KOPT-K1 (cell line): ENCODE measurements around the gene SLC41A3.
A peak's percentile ranks its signal among the peaks of the same experiment; 100 is the strongest.
"Not testable (repeated sequence)": the region's sequence is repeated elsewhere in the genome, so short reads cannot be mapped to it uniquely, and the experiment has no call there.

ENCODE experiments used
- H3K27ac ChIP-seq: fragments of 200-600 bp; sonication (generic); 2 replicates; pipeline ENCODE4 v1.5.1; 2016; ENCODE audit warnings: antibody characterized with exemption, mild to moderate bottlenecking, low read depth, low read length; ENCODE audit not compliant: poor library complexity, severe bottlenecking
- H3K36me3 ChIP-seq: fragments of 200-600 bp; sonication (generic); 2 replicates; pipeline ENCODE4 v1.5.1; 2017; ENCODE audit warnings: antibody characterized with exemption, mild to moderate bottlenecking, low read length, moderate library complexity; ENCODE audit not compliant: insufficient read depth
- H3K9me3 ChIP-seq: fragments of 200-600 bp; sonication (generic); 2 replicates; pipeline ENCODE4 v1.5.1; 2017; ENCODE audit warnings: antibody characterized with exemption, low read length, mild to moderate bottlenecking; ENCODE audit not compliant: insufficient read depth, poor library complexity, severe bottlenecking

SLC41A3 gene

DNA sequence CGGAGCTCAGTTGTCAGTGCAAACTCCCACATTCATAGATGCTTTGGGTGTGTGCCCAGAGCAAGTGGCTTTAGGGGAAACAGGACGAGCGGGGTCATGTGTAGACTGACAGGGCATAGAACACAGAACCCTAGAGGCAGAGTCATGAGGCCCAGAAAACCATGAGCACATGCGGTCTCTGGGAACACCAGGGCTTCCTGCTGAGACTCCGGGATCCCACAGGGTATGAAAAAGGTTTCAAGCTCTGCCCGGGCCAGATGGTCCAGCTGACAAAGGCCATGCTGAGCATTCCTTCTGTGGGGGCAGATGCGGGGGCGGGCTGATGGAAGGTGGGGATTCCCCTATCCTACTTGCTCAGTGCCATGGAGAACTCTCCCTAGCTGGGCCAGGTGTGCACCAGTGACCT, 70.2 kb downstream of the SLC41A3 start:
- Histone ChIP-seq H3K27ac (no peak overlapping the region), H3K36me3 (peaks cover 13% of the 10 kb centered on the region), H3K9me3 (no peaks in the 10 kb centered on the region)

- H3K36me3 ChIP-seq = peaks cover 13% of the 10 kb centered on the region; the same call in 1 of the 2 replicates
- H3K27ac ChIP-seq = no peak overlapping the region
- no peaks in the 10 kb centered on the region for H3K9me3 ChIP-seq
Observed at GRCh38 chr3:126009181-126009580, 74.7 kb downstream of the SLC41A3 start.

GRCh38 chr3:126008219-126008618, 75.7 kb downstream of the SLC41A3 start:
- Histone ChIP-seq H3K9me3 (no peaks in the 10 kb centered on the region), H3K27ac (no peak overlapping the region), H3K36me3 (peaks cover 13% of the 10 kb centered on the region; the same call in 1 of the 2 replicates)

DNA sequence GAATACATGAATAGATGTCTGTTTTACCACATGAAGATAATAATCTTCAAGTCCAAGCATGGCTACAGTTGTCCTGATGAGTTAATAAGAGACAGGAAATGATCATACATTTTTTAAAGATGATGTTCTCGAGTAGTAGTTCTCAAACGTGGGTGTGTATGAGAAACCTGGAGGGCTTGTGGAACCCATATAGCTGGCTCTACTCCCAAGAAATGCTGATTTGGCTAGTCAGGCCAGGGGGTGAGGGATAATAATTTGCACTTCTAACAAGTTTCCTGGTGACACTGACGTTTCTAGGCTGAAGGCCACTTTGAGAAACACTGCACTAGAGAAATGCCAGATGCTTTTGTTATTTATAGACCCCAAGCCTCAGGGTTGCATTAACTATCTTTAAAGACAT, 78.0 kb downstream of the SLC41A3 start:
- Histone ChIP-seq H3K36me3 (peaks cover 13% of the 10 kb centered on the region; the same call in 1 of the 2 replicates), H3K27ac (no peak overlapping the region), H3K9me3 (no peaks in the 10 kb centered on the region)

DNA sequence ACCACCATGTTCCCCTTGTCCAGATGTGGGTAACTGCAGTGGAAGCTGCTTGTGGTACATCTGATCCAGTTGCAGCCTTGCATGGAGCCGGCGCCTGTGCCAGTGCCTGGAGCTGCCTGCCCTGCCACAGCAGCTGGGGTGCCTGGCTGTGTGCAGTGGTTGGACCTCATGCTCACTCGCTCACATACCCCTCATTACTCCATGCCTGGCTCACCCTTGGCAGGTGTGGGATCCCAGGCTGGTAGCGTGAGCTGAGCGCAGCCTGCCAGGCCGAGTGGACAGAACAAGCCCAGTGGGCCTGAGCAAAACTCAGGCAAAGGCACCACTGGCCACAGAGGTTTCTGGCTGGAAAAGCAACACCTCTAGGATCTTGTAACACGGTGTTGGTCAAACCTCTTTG, 79.2 kb downstream of the SLC41A3 start:
- Histone ChIP-seq H3K36me3 (peaks cover 10% of the 10 kb centered on the region; the same call in 1 of the 2 replicates), H3K27ac (no peak overlapping the region), H3K9me3 (no peaks in the 10 kb centered on the region)

GRCh38 chr3:126004217-126004616, 79.7 kb downstream of the SLC41A3 start:
- Histone ChIP-seq H3K36me3 (peaks cover 10% of the 10 kb centered on the region; the same call in 1 of the 2 replicates), H3K9me3 (no peaks in the 10 kb centered on the region), H3K27ac (no peak overlapping the region)

- H3K27ac ChIP-seq = no peak overlapping the region
- no peaks in the 10 kb centered on the region for H3K9me3 ChIP-seq
- H3K36me3 ChIP-seq = peaks cover 10% of the 10 kb centered on the region; the same call in 1 of the 2 replicates
Observed at GRCh38 chr3:126003447-126004190, 80.3 kb downstream of the SLC41A3 start.

DNA sequence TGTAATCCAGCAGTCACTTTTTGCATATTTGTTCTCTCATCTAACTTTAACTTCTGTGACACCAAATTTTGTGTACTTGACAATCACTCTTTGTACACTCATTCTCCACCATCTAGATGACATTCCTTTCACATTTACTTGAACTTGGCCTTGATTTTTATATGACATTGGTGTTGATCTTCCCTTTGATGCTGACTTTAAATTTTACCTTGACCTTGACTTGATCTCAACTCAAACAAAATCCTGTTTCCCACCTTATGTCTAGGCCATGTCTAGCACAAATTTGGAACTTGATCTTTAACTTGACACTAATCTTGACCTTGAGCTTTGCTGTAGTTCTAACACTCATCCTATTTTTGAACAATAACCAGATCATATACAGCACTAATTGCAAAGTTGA, 81.7 kb downstream of the SLC41A3 start:
- Histone ChIP-seq H3K9me3 (no peaks in the 10 kb centered on the region), H3K27ac (no peak overlapping the region), H3K36me3 (no peaks in the 10 kb centered on the region)

DNA sequence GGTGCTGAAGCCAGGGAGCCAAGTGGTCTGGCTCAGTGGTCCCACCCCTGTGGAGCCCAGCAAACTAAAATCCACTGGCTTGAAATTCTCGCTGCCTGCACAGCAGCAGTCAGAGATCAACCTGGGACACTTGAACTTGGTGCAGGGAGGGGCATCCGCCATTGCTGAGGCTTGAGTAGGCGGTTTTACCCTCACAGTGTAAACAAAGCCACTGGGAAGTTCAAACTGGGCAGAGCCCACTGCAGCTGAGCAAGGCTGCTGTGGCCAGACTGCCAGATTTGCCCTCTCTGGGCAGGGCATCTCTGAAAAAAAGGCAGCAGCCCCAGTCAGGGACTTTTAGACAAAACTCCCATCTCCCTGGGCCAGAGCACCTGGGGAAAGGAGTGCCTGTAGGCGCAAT, 87.2 kb downstream of the SLC41A3 start:
- H3K27ac ChIP-seq = not testable (repeated sequence)

GRCh38 chr3:125990253-125990970, 93.5 kb downstream of the SLC41A3 start:
- H3K36me3 ChIP-seq = no peaks in the 10 kb centered on the region
- peak overlapping the region; percentile 66 for H3K27ac ChIP-seq
- no peaks in the 10 kb centered on the region for H3K9me3 ChIP-seq

More for the DNA sequence above, 87.2 kb downstream of the SLC41A3 start:
- not testable (repeated sequence) for H3K9me3 ChIP-seq, H3K36me3 ChIP-seq

DNA sequence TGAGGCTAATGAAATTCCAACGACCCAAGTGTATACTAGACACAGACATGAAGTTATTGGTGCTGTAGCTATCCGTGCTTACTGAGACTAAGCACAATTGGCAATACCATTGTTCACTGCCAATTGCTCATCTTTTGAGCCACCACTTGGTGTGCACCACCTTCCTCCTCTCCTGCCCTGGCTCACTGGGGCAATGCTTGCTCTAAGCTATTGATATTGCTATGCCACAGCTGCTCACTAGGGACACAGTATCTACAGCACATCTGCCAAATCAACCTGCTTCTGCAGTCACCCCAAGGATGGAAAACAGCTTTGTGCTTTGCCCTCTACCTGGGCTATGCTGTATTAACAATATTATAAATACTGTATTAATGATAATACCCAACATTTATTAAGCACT, 99.0 kb downstream of the SLC41A3 start:
- not testable (repeated sequence) for H3K27ac ChIP-seq, H3K9me3 ChIP-seq, H3K36me3 ChIP-seq

DNA sequence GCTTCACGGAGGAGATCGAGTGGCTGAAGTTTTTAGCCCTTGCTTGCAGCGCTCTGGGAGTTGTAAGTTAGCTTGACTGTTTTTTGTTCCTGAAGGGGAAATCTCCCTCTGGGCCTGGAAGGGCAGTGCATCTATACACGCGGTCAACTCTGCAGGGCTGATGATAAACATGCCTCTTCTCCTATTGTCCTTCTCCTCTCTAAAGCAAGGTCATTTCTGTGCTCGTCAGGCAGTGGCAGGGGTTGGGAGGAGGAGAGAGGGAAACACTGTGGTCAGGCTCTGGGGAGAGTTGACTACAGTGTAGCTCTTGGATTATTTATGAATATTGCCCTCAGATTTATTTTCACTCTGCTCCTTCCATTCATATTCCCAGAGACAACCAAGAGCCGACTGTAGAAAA, 106.8 kb downstream of the SLC41A3 start:
- H3K27ac ChIP-seq, H3K36me3 ChIP-seq, H3K9me3 ChIP-seq: not testable (repeated sequence)

- H3K27ac ChIP-seq, H3K36me3 ChIP-seq, H3K9me3 ChIP-seq: not testable (repeated sequence)
Observed at GRCh38 chr3:125976003-125976390, 107.9 kb downstream of the SLC41A3 start.

DNA sequence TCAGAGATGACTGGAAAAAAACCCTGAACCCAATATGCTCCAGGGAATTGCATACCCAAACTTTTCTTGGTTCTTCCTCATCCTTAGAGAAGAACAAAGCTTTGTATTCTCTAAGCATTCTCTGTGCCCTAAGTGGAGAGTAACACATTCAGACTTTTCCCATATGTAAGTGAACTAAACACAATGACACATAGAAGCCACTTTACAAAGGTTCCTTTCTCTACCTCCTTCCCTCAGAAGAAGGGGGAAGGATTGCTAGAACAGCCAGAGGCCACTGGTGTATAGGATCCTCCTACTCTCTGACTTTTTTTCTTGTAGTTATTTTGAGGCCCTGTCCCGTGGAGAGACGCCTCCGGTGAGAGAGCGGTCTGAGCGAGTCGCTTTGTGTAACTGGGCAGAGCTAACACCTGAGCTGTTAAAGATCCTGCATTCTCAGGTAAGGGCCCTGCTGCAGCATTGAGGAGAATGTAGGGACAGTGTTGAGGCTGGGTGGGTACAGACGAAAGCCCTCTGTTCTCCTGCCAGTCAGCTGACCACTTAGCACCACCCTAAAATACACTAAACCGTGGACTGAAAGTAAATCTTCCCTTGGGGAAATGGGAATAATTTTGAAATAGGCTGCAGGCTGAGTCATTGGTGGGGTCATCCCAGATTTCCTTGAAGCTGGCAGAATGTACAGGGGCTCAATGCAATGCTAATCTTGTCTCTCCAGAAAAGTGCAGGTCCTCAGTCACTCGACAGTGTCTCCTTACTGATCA, 108.5 kb downstream of the SLC41A3 start:
- H3K36me3 ChIP-seq, H3K9me3 ChIP-seq, H3K27ac ChIP-seq: not testable (repeated sequence)
